Neural cell (in vitro differentiated cells): Measurements from ENCODE around the gene LPCAT3. TPM values are rescaled to one million over a fixed set of nuclear protein-coding genes. Genes with fewer than 3 reads are reported as not detected.

Experiments used
- H2AFZ ChIP-seq: fragments of 200-600, 300-800 bp; sonication (generic), shearing (Covaris generic); 2 replicates; pipeline ENCODE4 v1.6.0; 2014; ENCODE audit warnings: low read depth, mild to moderate bottlenecking, antibody characterized with exemption, low read length, moderate library complexity
- H3F3A ChIP-seq: fragments of 200-600 bp; shearing (Covaris generic); 2 replicates; pipeline ENCODE4 v1.6.1; 2016; ENCODE audit warnings: mild to moderate bottlenecking, moderate library complexity, mixed read lengths, antibody characterized with exemption, low read length; ENCODE audit not compliant: insufficient read depth, poor library complexity, severe bottlenecking
- H3K27ac ChIP-seq: fragments of 200-600, 300-800 bp; sonication (generic), shearing (Covaris generic); 2 replicates; pipeline ENCODE4 v1.5.1; 2014; ENCODE audit warnings: mild to moderate bottlenecking, low read length, moderate library complexity
- H3K27me3 ChIP-seq: fragments of 300-800, 200-600 bp; sonication (generic), shearing (Covaris generic); 2 replicates; pipeline ENCODE4 v1.6.0; 2014; ENCODE audit warnings: mild to moderate bottlenecking, low read depth, low read length, moderate library complexity; ENCODE audit not compliant: insufficient read depth
- H3K36me3 ChIP-seq: fragments of 300-800, 200-600 bp; sonication (generic), shearing (Covaris generic); 2 replicates; pipeline ENCODE4 v1.5.1; 2014; ENCODE audit warnings: mild to moderate bottlenecking, antibody characterized with exemption, low read length, moderate library complexity; ENCODE audit not compliant: insufficient read depth
- H3K4me2 ChIP-seq: fragments of 300-800, 200-600 bp; sonication (generic), shearing (Covaris generic); 2 replicates; pipeline ENCODE4 v1.6.0; 2014; ENCODE audit warnings: mild to moderate bottlenecking, low read length
- H3K4me3 ChIP-seq: fragments of 300-800, 200-600 bp; sonication (generic), shearing (Covaris generic); 2 replicates; pipeline ENCODE4 v1.5.1; 2014; ENCODE audit warnings: mild to moderate bottlenecking, low read length, moderate library complexity
- H3K79me2 ChIP-seq: fragments of 200-600 bp; shearing (Covaris generic); replicated peaks from 2 replicates; pipeline ENCODE4 v1.6.0; 2014; ENCODE audit warnings: mild to moderate bottlenecking, low read length, moderate library complexity; ENCODE audit not compliant: insufficient read depth
- H3K9ac ChIP-seq: fragments of 300-800, 200-600 bp; sonication (generic), shearing (Covaris generic); 2 replicates; pipeline ENCODE4 v1.6.1; 2016; ENCODE audit warnings: mild to moderate bottlenecking, low read length, mixed read lengths
- H3K9me2 ChIP-seq: fragments of 200-600 bp; shearing (Covaris generic); 2 replicates; pipeline ENCODE4 v1.6.1; 2016; ENCODE audit warnings: mild to moderate bottlenecking, low read length, mixed read lengths; ENCODE audit not compliant: insufficient read depth
- H3K9me3 ChIP-seq: fragments of 200-600, 300-800 bp; sonication (generic), shearing (Covaris generic); 2 replicates; pipeline ENCODE4 v1.6.1; 2016; ENCODE audit warnings: mild to moderate bottlenecking, mixed run types, low read length, moderate library complexity, mixed read lengths
- H4K20me1 ChIP-seq: fragments of 200-600 bp; shearing (Covaris generic); 2 replicates; pipeline ENCODE4 v1.6.1; 2016; ENCODE audit warnings: mild to moderate bottlenecking, mixed run types; ENCODE audit not compliant: insufficient read depth
- CTCF ChIP-seq: fragments of 450-650 bp; IDR thresholded peaks from 2 replicates; pipeline ENCODE4 v1.5.1; 2014; ENCODE audit warnings: antibody characterized with exemption, mild to moderate bottlenecking, moderate library complexity; ENCODE audit not compliant: poor library complexity, severe bottlenecking
- EZH2 ChIP-seq: fragments of 200-600, 300-800 bp; shearing (Covaris generic), sonication (generic); IDR thresholded peaks from 2 replicates; pipeline ENCODE4 v1.6.1; 2014; ENCODE audit warnings: antibody characterized with exemption, low read length, borderline replicate concordance, mild to moderate bottlenecking; ENCODE audit not compliant: insufficient read depth, poor library complexity, severe bottlenecking
- POLR2AphosphoS5 ChIP-seq: IDR thresholded peaks from 2 replicates; pipeline ENCODE4 v1.6.1; 2012
- REST ChIP-seq: IDR thresholded peaks from 2 replicates; pipeline ENCODE4 v1.6.1; 2012; ENCODE audit warnings: borderline replicate concordance
- SMC3 ChIP-seq: fragments of 450-650 bp; conservative IDR thresholded peaks from 2 replicates; pipeline ENCODE4 v1.6.1; 2014; ENCODE audit warnings: antibody characterized with exemption, mild to moderate bottlenecking, moderate library complexity; ENCODE audit not compliant: poor library complexity
- TAF1 ChIP-seq: IDR thresholded peaks from 2 replicates; pipeline ENCODE4 v1.6.1; 2012; ENCODE audit warnings: low read depth
- polyA plus RNA-seq: library from polyadenylated mRNA; depleted of rRNA; stranded (reverse); fragments of >200 nt; gene quantifications from 2 replicates; pipeline ENCODE4 v1.2.3, GENCODE V29; 2014

Gene LPCAT3
- polyA plus RNA-seq, 1 donor from 2014 or later = 14.4 TPM

- Histone ChIP-seq H3K9me2 (no peaks in the 10 kb centered on the region), H3F3A (no peaks in the 10 kb centered on the region), H3K27ac (no peak overlapping the region), H3K79me2 (no peaks in the 10 kb centered on the region), H2AFZ (no peak overlapping the region), H3K27me3 (no peaks in the 10 kb centered on the region), H3K4me3 (no peak overlapping the region), H3K9ac (no peak overlapping the region), H3K36me3 (peaks cover 8% of the 10 kb centered on the region), H3K4me2 (no peak overlapping the region), H3K9me3 (no peaks in the 10 kb centered on the region), H4K20me1 (no peaks in the 10 kb centered on the region)
- TF ChIP-seq CTCF (no peak), SMC3 (no peak), TAF1 (no peak), EZH2 (no peak), REST (no peak), POLR2AphosphoS5 (no peak)
Observed at GRCh38 chr12:6982532-6982931, 35.7 kb downstream of the LPCAT3 start.

- H3K27ac ChIP-seq = no peak overlapping the region
- no peaks in the 10 kb centered on the region for H3K27me3 ChIP-seq
- no peak for TF ChIP-seq CTCF
- H3K9me3 ChIP-seq = no peaks in the 10 kb centered on the region
- H3K4me2 ChIP-seq = no peak overlapping the region
- no peak overlapping the region for H2AFZ ChIP-seq
- no peaks in the 10 kb centered on the region for H3K9me2 ChIP-seq
- no peaks in the 10 kb centered on the region for H4K20me1 ChIP-seq
- H3K4me3 ChIP-seq = no peak overlapping the region
- H3K36me3 ChIP-seq = peaks cover 8% of the 10 kb centered on the region
- H3F3A ChIP-seq = no peaks in the 10 kb centered on the region
- no peak overlapping the region for H3K9ac ChIP-seq
- no peaks in the 10 kb centered on the region for H3K79me2 ChIP-seq
Observed at GRCh38 chr12:6981152-6982052, 36.9 kb downstream of the LPCAT3 start.
